GM13977 (cell line): ENCODE data around the gene NOP53.

Source experiments
- DNase-seq: peaks from one replicate; pipeline ENCODE4 v3.0.0; 2012; ENCODE audit warnings: low spot score
- in situ Hi-C: fragments of 300-500 bp; cut with MboI; formaldehyde crosslinking; loops from one replicate; pipeline ENCODE4 v1.12.0; 2022; ENCODE audit warnings: low sequenced_read_pairs, low pct_unique_long_range_greater_than_20kb, mixed read lengths, inconsistent platforms; ENCODE audit not compliant: unreplicated experiment
- TF ChIP-seq, protein P1 (sequence below): IDR thresholded peaks from 2 replicates; pipeline ENCODE4 v1.5.1; 2012; ENCODE audit warnings: mild to moderate bottlenecking, control low read depth; ENCODE audit not compliant: insufficient read depth; ENCODE audit errors: extremely low read depth, missing control alignments

The NOP53 gene

DNA sequence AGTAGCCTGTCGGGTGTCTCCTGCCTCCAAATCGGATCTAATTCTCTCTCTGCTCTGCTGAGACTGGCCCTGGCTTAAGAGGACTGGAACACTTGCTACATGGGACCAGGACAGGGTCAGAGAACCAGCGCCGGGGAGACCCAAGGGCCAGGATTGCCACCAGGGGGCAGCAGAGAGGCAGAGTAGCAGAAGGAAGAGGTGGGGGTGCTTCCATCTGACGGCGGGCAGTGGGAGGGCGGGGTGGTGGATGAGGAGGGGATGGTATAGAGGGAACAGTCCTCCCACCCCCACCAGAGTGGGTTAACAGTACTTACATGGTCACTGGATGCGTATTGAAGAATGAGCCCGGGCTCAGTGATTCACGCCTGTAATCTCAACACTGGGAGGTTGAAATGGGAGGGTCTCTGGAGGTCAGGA, 45.1 kb downstream of the NOP53 start:
- TF ChIP-seq, protein P1, sequence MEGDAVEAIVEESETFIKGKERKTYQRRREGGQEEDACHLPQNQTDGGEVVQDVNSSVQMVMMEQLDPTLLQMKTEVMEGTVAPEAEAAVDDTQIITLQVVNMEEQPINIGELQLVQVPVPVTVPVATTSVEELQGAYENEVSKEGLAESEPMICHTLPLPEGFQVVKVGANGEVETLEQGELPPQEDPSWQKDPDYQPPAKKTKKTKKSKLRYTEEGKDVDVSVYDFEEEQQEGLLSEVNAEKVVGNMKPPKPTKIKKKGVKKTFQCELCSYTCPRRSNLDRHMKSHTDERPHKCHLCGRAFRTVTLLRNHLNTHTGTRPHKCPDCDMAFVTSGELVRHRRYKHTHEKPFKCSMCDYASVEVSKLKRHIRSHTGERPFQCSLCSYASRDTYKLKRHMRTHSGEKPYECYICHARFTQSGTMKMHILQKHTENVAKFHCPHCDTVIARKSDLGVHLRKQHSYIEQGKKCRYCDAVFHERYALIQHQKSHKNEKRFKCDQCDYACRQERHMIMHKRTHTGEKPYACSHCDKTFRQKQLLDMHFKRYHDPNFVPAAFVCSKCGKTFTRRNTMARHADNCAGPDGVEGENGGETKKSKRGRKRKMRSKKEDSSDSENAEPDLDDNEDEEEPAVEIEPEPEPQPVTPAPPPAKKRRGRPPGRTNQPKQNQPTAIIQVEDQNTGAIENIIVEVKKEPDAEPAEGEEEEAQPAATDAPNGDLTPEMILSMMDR = peak; percentile 93
- in situ Hi-C loops = no loop called here
- DNase-seq = peak; percentile 82

DNA sequence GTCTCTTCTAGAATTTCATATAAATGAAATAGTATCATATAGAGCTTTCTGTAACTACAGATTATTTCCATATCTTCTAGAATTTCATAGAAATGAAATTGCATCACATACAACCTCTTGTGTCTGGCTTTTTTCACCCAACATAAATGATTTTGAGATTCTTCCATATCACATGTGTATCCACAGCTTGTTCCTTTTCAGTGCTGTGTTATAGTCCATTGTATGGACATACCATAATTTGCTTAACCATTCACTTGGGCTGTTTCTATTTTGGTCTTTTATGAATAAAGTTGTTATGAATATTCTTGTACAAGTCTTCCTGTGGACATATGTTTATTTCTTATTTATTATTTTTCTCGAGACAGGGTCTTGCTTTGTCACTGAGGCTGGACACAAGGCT, 47.3 kb downstream of the NOP53 start:
- in situ Hi-C loops = no loop called here
- DNase-seq = no peak
- TF ChIP-seq, protein P1 = no peak

DNA sequence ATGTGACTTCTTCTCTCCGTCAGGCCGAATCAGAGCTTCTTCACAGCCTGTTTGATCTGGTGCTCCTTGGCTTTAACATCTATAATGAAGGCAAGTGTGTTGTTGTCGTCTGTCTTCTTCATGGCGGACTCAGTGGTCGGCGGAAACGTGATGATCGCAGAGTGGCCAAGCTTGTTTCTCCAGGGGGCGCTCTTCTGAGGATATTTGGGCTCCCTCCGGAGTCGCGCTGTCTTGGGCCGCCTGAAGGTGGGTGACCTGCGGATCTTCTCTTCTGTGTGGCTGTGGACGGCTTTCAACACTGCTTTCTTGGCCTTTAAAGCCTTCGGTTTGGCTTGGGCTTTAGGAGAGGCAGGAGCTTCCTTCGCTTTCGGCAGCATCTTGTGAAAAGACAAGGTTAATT, 49.2 kb downstream of the NOP53 start:
- TF ChIP-seq, protein P1 = peak; percentile 6
- in situ Hi-C loops = no loop called here
- DNase-seq = no peak

DNA sequence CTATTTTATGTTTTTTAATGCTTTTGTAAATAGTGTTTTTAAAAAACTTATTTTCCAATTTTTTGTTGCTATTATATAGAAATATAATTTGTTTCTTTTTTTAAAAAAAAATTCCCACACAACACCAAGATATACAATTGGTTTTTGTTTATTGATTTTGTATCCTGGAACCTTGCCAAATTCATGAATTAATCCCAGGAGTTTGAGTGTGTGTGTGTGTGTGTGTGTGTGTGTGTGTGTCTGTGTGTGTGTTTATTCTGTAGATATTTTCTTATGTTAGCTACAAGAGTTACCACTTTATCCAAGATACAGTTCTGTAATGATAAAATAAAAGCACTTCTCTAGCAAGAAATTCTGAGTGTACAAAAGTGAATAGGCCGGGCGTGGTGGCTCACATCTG, 51.4 kb downstream of the NOP53 start:
- in situ Hi-C loops = no loop called here

DNA sequence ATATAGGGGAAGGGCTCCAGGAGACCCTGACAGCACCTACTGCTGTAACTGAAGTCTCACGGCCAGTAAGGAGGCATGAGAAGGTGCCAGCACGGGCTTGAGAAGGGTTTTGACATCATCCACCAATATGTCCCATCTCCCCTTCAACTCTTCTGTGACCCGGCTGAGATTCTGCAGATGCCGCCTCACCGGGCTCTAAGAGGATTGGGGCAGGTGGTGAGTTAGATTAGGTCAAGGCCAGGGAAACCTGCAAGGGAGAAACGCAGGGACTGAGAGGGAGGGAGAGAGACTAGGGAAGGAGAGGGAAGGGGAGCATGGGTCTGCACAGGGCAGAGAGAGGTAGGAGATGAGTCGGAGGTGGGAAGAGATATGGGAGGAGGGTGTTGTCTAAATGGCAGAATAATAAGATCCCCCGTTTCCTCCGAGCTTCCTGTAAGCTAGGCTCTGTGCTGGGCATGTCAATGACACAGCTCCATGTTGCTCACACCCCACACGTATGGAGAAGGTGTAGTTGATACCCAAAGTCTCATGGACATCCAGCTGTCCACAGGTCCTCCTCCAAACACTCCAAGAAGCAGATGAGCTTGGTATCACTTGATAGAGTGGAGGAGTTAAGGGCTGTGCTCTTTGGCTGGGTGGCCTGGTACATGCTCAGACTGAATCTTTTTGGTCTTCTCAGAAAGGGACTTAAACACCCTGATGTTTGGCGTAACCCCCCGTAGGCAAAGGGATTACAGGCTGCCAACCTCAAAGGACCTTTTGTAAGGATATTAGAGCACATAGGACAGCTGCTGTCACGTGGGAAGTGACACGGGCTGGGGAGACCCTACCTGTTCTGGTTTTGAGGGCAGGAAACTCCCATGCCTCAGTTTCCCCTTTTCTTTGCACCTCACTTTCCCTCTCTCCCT, 52.9 kb downstream of the NOP53 start:
- no peak for DNase-seq
- in situ Hi-C loops = no loop called here
- TF ChIP-seq, protein P1 = no peak

More for the DNA sequence above, 51.4 kb downstream of the NOP53 start:
- DNase-seq = no peak
- TF ChIP-seq, protein P1 = no peak

DNA sequence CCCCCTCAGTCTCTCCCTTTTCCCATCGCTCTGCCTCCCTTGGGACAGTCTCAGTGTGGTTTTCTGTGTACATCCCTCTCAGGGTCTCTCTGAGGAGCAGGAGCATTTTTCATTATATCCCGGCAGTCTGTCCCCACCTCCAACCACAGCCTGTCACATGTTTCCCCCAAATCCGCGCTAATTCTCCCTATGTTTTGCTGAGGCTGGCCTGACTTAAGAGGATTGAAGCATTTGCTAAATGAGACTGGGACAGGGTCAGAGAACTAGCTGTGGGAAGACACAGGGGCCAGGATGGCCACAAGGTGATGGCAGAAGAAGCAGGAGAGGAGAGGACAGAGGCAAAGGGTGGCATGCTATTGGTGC, 53.5 kb downstream of the NOP53 start:
- in situ Hi-C loops = no loop called here
- no peak for DNase-seq
- TF ChIP-seq, protein P1 = no peak

DNA sequence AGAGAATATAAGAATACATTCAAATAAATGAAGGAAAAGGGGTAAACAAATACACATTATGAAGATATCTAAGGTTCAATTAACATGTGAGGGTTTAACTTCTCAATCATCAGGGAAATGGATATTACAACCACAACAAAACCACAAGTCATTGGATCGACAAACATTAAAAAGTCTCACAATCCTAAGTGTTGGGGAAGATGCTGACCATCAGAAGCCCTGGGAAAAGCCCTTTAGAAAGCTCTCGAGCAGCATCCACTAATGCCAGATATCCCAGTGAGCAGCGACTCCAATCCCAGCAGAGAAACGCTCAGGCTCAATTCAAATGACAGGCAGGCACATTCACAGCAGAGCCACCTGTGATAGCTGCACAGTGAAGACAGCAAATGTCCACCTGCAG, 55.9 kb downstream of the NOP53 start:
- in situ Hi-C loops = no loop called here
- TF ChIP-seq, protein P1 = no peak
- no peak for DNase-seq
